Adrenal gland (tissue), 12 donors: ENCODE measurements around the gene KCNJ16. TPM values are rescaled to one million over a fixed set of nuclear protein-coding genes. Genes with fewer than 3 reads are reported as not detected.

Experiments
- DNase-seq, 7 donors: peaks; one replicate each; pipeline ENCODE4 v3.0.0-alpha.2; 2019 to 2020
- H3K27ac ChIP-seq, 5 donors: fragments of 200-600 bp; sonication (generic) in 4 of 5; 1 replicate in 3 of 5; 2 replicates in 2 of 5; pipeline versions ENCODE4 v1.5.1 to v1.8.0; 2016 to 2020; ENCODE audit warnings: mild to moderate bottlenecking in 1 of 5
- H3K27me3 ChIP-seq: fragments of 200-600 bp; 2 replicates; pipeline ENCODE4 v1.8.0; 2021
- H3K36me3 ChIP-seq, 2 donors: fragments of 200-600 bp; replicated peaks in 1 of 2; 1 replicate in 1 of 2; 2 replicates in 1 of 2; pipeline versions ENCODE4 v1.5.1 to v1.8.0; 2018 to 2022
- H3K4me1 ChIP-seq, 2 donors: fragments of 200-600 bp; replicated peaks in 1 of 2; 1 replicate in 1 of 2; 2 replicates in 1 of 2; pipeline versions ENCODE4 v1.5.1 to v1.8.0; 2018 to 2021
- H3K4me3 ChIP-seq, 4 donors: fragments of 200-600 bp; sonication (generic) in 3 of 4; one replicate each; pipeline ENCODE4 v1.5.1; 2016 to 2018
- H3K9me3 ChIP-seq, 3 donors: fragments of 200-600 bp; sonication (generic) in 1 of 3; replicated peaks in 1 of 3; 1 replicate in 2 of 3; 2 replicates in 1 of 3; pipeline versions ENCODE4 v1.5.1 to v1.8.0; 2016 to 2021
- CTCF ChIP-seq, 6 experiments: fragments of 450-650 bp in 4 of 6; fragments of 200-600 bp in 2 of 6; sonication (generic) in 1 of 6; IDR thresholded peaks; 1 replicate in 5 of 6; 2 replicates in 1 of 6; pipeline versions ENCODE4 v1.5.1 to v1.8.0; 2016 to 2021; ENCODE audit warnings: antibody characterized with exemption in 6 of 6, mild to moderate bottlenecking in 2 of 6, moderate library complexity in 1 of 6
- POLR2A ChIP-seq, 2 donors: fragments of 450-650 bp; IDR thresholded peaks; one replicate each; pipeline ENCODE4 v1.6.1; 2017; ENCODE audit warnings: antibody characterized with exemption in 2 of 2, mild to moderate bottlenecking in 2 of 2, moderate library complexity in 1 of 2
- WGBS, 4 donors: extraction: QIAGEN DNeasy Blood & Tissue Kit in 2 of 4; methylation state at CpG; one replicate each; pipeline versions ENCODE4 v1.1.5 to v1.1.7; 2013 to 2017; 5-methylcytosine and 5-hydroxymethylcytosine counted together
- intact Hi-C, 2 donors: fragments of 100-400 bp; cut with DNase I; formaldehyde crosslinking; loops; one replicate each; pipeline versions ENCODE4 v1.14.1 to v1.15.0; 2022 to 2023
- polyA plus RNA-seq, 3 donors: library from polyadenylated mRNA; stranded (reverse); fragments of 200-250 nt in 2 of 3; fragments of 350-450 nt in 1 of 3; fragmentation: Illumina TruSeq in 1 of 3; extraction: RNeasy Lipid Tissue Mini Kit (QIAGEN cat#74804) in 1 of 3; gene quantifications; one replicate each; pipeline ENCODE4 v1.2.3, GENCODE V29; 2013 to 2014
- total RNA-seq, 9 donors: library from RNA; depleted of rRNA in 4 of 9; stranded (reverse); fragments of >200 nt in 4 of 9; fragments of 120-200 nt in 1 of 9; fragmentation: NEBNext Ultra II Directional in 1 of 9; extraction: Animal tissue kit (Norgen Biotek cat#: 25700) in 1 of 9; gene quantifications; one replicate each; pipeline versions ENCODE4 v1.1.0 to v1.2.4, GENCODE V29; 2013 to 2023
- donor health status: healthy with polysubstance abuse.
- donor health status: Bipolar disorder and iron deficiency.
- donor health status: DM: yes; HTN: yes; CAD: no.
- donor health status: DM: no; HTN: no; CAD: no.
- donor health status: DM: no; HTN: no; CAD: no.
- donor health status: DM: yes; HTN: yes; CAD: no.

The KCNJ16 gene
- total and polyA plus RNA-seq, 12 donors: 0.05 to 1.0 (median 0.24) TPM; not detected in 3

DNA sequence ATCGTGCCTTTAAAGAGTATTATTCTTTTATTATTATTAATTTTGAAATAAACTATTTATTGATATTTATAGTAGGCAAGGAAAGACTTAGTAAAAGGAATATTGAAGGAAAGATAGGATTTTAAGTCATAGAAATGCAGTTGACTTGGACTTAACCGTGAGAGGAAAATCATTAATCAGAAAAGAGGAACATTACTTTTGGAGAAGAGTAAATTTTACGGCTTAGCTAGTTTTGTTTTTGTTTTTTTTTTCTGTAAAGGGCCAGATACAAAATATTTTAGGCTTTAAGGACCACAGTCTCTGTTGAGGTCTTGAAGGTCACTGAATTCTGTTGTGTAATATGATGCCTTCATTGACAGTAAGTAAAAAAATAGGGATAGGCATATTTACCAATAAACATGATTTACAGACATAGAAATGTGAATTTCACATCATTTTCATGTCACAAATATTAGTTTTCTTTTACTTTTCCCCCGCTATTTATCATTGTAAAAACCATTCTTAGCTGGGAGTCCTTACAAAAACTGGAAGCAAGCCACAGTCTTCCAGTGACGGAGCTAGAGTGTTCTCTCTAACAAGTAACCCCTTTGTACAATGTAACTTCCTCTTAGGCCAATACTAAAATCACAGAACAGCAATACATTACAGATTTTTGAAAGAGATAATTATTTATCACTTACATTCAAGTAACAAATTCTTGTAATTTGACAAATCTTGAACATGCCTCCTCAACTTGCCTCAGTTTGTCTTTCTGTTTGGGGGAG lies 2.3 kb upstream of the KCNJ16 start:
- Histone ChIP-seq H3K36me3 (no peaks in the 10 kb centered on the region), H3K9me3 (no peaks in the 10 kb centered on the region), H3K27me3 (no peaks in the 10 kb centered on the region), H3K4me3 (no peak overlapping the region), H3K4me1 (peaks cover 0 to 6% of the 10 kb centered on the region in 2 donors), H3K27ac (no peak overlapping the region)
- peak in 1 of 7 donors; percentile 12 for DNase-seq
- 59 to 68% (median 62%) methylated on average over 5 of the region's 5 CpGs for WGBS, 4 donors
- intact Hi-C loops: no loop called here
- TF ChIP-seq POLR2A (IDR thresholded peaks at IDR 0.05) (no peak), CTCF (IDR thresholded peaks at IDR 0.05) (no peak)

GRCh38 chr17:70073310-70073709 lies 1.7 kb upstream of the KCNJ16 start:
- intact Hi-C loops: no loop called here
- Histone ChIP-seq H3K4me1 (peaks cover 0 to 6% of the 10 kb centered on the region in 2 donors), H3K27me3 (no peaks in the 10 kb centered on the region), H3K36me3 (no peaks in the 10 kb centered on the region), H3K9me3 (no peaks in the 10 kb centered on the region), H3K4me3 (no peak overlapping the region), H3K27ac (no peak overlapping the region)
- DNase-seq: no peak
- 88 to 96% (median 93%) methylated on average over 5 of the region's 5 CpGs for WGBS, 4 donors
- TF ChIP-seq CTCF (IDR thresholded peaks at IDR 0.05): no peak
- no peak for TF ChIP-seq POLR2A (IDR thresholded peaks at IDR 0.05)

- no peak overlapping the region for H3K4me3 ChIP-seq
- WGBS, 4 donors: 72 to 90% (median 82%) methylated on average over 3 of the region's 3 CpGs
- no peak for DNase-seq
- H3K27me3 ChIP-seq: no peaks in the 10 kb centered on the region
- no peaks in the 10 kb centered on the region for H3K9me3 ChIP-seq
- H3K36me3 ChIP-seq: no peaks in the 10 kb centered on the region
- TF ChIP-seq POLR2A (IDR thresholded peaks at IDR 0.05): no peak
- TF ChIP-seq CTCF (IDR thresholded peaks at IDR 0.05): no peak
- intact Hi-C loops: no loop called here
- H3K27ac ChIP-seq: no peak overlapping the region
- peaks cover 0 to 6% of the 10 kb centered on the region in 2 donors for H3K4me1 ChIP-seq
Measured at GRCh38 chr17:70073799-70074198, 1.2 kb upstream of the KCNJ16 start.

DNA sequence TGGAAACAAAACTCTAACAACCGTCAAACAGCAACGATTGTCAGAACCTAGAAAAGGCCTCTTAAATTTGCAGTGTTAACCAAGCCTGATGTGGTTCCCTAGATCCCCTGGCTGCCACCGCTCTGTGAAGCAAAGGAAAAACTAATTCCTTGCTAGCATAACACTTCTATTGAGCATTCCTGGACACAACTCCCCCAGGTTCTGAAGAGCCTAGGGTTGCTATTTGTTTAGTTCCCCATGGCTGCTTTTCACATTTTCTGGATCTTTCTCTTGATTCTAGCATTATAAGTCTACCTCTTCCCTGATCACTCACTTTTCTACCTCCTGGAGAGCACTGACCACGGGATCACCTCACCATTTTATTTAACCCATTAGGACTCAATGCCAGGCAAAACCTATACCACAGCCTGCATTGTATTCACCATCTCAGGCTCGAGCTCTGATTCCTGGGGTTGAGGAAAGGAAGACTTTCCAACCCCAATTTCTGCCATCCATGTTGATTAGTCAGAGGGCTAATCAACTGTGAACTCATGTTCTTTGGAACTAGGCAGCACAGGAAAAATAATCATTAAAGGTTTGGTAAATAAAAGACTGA lies 692 bp upstream of the KCNJ16 start:
- Histone ChIP-seq H3K36me3 (no peaks in the 10 kb centered on the region), H3K9me3 (no peaks in the 10 kb centered on the region), H3K27ac (no peak overlapping the region), H3K4me1 (peaks cover 0 to 6% of the 10 kb centered on the region in 2 donors), H3K27me3 (no peaks in the 10 kb centered on the region), H3K4me3 (no peak overlapping the region)
- intact Hi-C loops: no loop called here
- WGBS, 4 donors: 65 to 81% (median 75%) methylated on average over 5 of the region's 5 CpGs
- TF ChIP-seq CTCF (IDR thresholded peaks at IDR 0.05) (no peak), POLR2A (IDR thresholded peaks at IDR 0.05) (no peak)
- DNase-seq: no peak
